OCI-LY1 (cell line): ENCODE results near the gene NLRP3.

ENCODE experiments used
- H2AFZ ChIP-seq: fragments of 200-600 bp; sonication (generic), shearing (Covaris generic); 2 replicates; pipeline ENCODE4 v1.6.0; 2014; ENCODE audit warnings: antibody characterized with exemption, mild to moderate bottlenecking, low read length
- H3F3A ChIP-seq: fragments of 200-600 bp; sonication (generic), shearing (Covaris generic); 2 replicates; pipeline ENCODE4 v1.6.0; 2014; ENCODE audit warnings: mild to moderate bottlenecking, antibody characterized with exemption, low read length, moderate library complexity; ENCODE audit not compliant: insufficient read depth
- H3K27ac ChIP-seq: fragments of 200-600 bp; sonication (generic); 2 replicates; pipeline ENCODE4 v1.5.1; 2014; ENCODE audit warnings: low read length, mixed run types, mild to moderate bottlenecking, low read depth; ENCODE audit not compliant: poor library complexity, severe bottlenecking
- H3K27me3 ChIP-seq: fragments of 200-600 bp; sonication (generic); 2 replicates; pipeline ENCODE4 v1.6.0; 2014; ENCODE audit warnings: antibody characterized with exemption, mild to moderate bottlenecking, low read length, moderate library complexity; ENCODE audit not compliant: insufficient read depth
- H3K36me3 ChIP-seq: fragments of 200-600 bp; sonication (generic); 2 replicates; pipeline ENCODE4 v1.6.1; 2014; ENCODE audit warnings: mild to moderate bottlenecking, antibody characterized with exemption, low read length, moderate library complexity, mixed read lengths; ENCODE audit not compliant: insufficient read depth
- H3K4me1 ChIP-seq: fragments of 200-600 bp; sonication (generic); 2 replicates; pipeline ENCODE4 v1.5.1; 2014; ENCODE audit warnings: mild to moderate bottlenecking, low read length, moderate library complexity; ENCODE audit not compliant: insufficient read depth, severe bottlenecking
- H3K4me2 ChIP-seq: fragments of 200-600 bp; sonication (generic), shearing (Covaris generic); 2 replicates; pipeline ENCODE4 v1.6.1; 2014; ENCODE audit warnings: low read length
- H3K4me3 ChIP-seq: fragments of 200-600 bp; sonication (generic); 2 replicates; pipeline ENCODE4 v1.5.1; 2014; ENCODE audit warnings: low read length, low read depth, mild to moderate bottlenecking, mixed read lengths; ENCODE audit not compliant: poor library complexity, severe bottlenecking
- H3K79me2 ChIP-seq: fragments of 200-600 bp; shearing (Covaris generic); 2 replicates; pipeline ENCODE4 v1.6.1; 2016; ENCODE audit warnings: mixed run types, low read length, mixed read lengths; ENCODE audit not compliant: insufficient read depth
- H3K9ac ChIP-seq: fragments of 200-600 bp; sonication (generic), shearing (Covaris generic); 2 replicates; pipeline ENCODE4 v1.6.1; 2014; ENCODE audit warnings: mild to moderate bottlenecking, low read length, mixed read lengths
- H3K9me2 ChIP-seq: fragments of 200-600 bp; sonication (generic), shearing (Covaris generic); 2 replicates; pipeline ENCODE4 v1.6.1; 2014; ENCODE audit warnings: low read depth, mild to moderate bottlenecking, low read length, mixed read lengths
- H3K9me3 ChIP-seq: fragments of 200-600 bp; shearing (Covaris generic); 2 replicates; pipeline ENCODE4 v1.6.1; 2014; ENCODE audit warnings: low read length, mixed read lengths
- H4K20me1 ChIP-seq: fragments of 200-600 bp; sonication (generic), shearing (Covaris generic); 2 replicates; pipeline ENCODE4 v1.6.0; 2016; ENCODE audit warnings: mild to moderate bottlenecking, low read length; ENCODE audit not compliant: insufficient read depth
- EZH2 ChIP-seq: fragments of 200-600 bp; sonication (generic), shearing (Covaris generic); IDR thresholded peaks from 2 replicates; pipeline ENCODE4 v1.8.0; 2017; ENCODE audit warnings: borderline replicate concordance, mixed run types, mild to moderate bottlenecking, antibody characterized with exemption, low read length, moderate library complexity, mixed read lengths
- TF ChIP-seq, protein P1 (sequence below): fragments of 200-600 bp; sonication (generic), shearing (Covaris generic); IDR thresholded peaks from 2 replicates; pipeline ENCODE4 v1.5.1; 2017; ENCODE audit warnings: mild to moderate bottlenecking, antibody characterized with exemption, low read length, moderate library complexity, mixed read lengths

The NLRP3 gene

DNA sequence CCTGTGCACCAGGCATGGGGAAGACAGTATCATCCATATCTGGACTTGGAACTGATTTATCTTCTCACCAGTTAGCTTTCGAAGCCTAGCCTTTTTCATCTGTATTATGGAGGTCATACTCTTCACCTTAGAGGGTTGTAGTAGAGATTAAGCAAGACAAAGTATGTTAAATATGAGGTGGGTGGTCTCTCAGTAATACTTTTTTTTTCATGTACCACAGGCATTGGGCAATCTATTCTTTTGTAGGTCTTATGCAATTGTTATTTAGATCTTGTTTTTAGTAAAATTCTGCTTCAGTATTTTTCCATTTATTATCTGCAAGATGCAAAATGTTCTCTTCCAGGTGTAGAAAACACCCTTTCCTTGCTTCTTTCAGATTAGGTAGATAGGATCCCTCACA lies 77.1 kb downstream of the NLRP3 start:
- Histone ChIP-seq H3K79me2 (no peaks in the 10 kb centered on the region), H3K9me2 (no peaks in the 10 kb centered on the region)

DNA sequence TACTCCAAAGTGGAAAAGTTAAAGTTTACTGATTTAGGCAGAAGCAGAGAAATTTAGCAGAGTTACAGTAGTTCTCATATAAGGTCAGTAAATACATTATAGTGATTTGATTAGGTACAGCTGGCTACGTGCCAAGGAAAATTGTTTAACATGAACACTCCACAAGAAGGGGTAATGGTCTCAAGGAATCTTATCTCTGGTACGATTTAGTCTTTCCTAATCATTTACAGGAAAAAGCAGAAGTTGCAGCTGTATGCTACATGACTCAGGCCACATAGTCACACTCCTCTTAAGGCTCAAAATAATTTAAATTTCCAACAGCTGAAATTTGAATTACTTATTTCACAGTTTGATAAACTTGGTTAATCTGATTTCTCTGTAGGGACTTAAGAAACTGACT lies 78.8 kb downstream of the NLRP3 start:
- H3K9me3 ChIP-seq: no peaks in the 10 kb centered on the region
- TF ChIP-seq, protein P1, sequence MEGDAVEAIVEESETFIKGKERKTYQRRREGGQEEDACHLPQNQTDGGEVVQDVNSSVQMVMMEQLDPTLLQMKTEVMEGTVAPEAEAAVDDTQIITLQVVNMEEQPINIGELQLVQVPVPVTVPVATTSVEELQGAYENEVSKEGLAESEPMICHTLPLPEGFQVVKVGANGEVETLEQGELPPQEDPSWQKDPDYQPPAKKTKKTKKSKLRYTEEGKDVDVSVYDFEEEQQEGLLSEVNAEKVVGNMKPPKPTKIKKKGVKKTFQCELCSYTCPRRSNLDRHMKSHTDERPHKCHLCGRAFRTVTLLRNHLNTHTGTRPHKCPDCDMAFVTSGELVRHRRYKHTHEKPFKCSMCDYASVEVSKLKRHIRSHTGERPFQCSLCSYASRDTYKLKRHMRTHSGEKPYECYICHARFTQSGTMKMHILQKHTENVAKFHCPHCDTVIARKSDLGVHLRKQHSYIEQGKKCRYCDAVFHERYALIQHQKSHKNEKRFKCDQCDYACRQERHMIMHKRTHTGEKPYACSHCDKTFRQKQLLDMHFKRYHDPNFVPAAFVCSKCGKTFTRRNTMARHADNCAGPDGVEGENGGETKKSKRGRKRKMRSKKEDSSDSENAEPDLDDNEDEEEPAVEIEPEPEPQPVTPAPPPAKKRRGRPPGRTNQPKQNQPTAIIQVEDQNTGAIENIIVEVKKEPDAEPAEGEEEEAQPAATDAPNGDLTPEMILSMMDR: no peak
- no peak for TF ChIP-seq EZH2
- H3K27ac ChIP-seq: no peak overlapping the region
- H3K9me2 ChIP-seq: no peaks in the 10 kb centered on the region
- H3K79me2 ChIP-seq: no peaks in the 10 kb centered on the region
- no peak overlapping the region for H2AFZ ChIP-seq
- H3K9ac ChIP-seq: no peak overlapping the region
- no peaks in the 10 kb centered on the region for H3K27me3 ChIP-seq
- H3F3A ChIP-seq: no peaks in the 10 kb centered on the region
- H3K4me1 ChIP-seq: no peaks in the 10 kb centered on the region
- H3K4me3 ChIP-seq: no peak overlapping the region
- H4K20me1 ChIP-seq: no peaks in the 10 kb centered on the region
- no peak overlapping the region for H3K4me2 ChIP-seq
- H3K36me3 ChIP-seq: no peaks in the 10 kb centered on the region

More for the DNA sequence above, 77.1 kb downstream of the NLRP3 start:
- Histone ChIP-seq H3K27ac (no peak overlapping the region), H3K36me3 (no peaks in the 10 kb centered on the region), H3K4me3 (no peak overlapping the region), H3K27me3 (no peaks in the 10 kb centered on the region), H2AFZ (no peak overlapping the region), H3K9me3 (no peaks in the 10 kb centered on the region), H3K4me2 (no peak overlapping the region), H3K9ac (no peak overlapping the region), H3F3A (no peaks in the 10 kb centered on the region), H4K20me1 (no peaks in the 10 kb centered on the region), H3K4me1 (no peaks in the 10 kb centered on the region)
- TF ChIP-seq, protein P1: no peak
- no peak for TF ChIP-seq EZH2

DNA sequence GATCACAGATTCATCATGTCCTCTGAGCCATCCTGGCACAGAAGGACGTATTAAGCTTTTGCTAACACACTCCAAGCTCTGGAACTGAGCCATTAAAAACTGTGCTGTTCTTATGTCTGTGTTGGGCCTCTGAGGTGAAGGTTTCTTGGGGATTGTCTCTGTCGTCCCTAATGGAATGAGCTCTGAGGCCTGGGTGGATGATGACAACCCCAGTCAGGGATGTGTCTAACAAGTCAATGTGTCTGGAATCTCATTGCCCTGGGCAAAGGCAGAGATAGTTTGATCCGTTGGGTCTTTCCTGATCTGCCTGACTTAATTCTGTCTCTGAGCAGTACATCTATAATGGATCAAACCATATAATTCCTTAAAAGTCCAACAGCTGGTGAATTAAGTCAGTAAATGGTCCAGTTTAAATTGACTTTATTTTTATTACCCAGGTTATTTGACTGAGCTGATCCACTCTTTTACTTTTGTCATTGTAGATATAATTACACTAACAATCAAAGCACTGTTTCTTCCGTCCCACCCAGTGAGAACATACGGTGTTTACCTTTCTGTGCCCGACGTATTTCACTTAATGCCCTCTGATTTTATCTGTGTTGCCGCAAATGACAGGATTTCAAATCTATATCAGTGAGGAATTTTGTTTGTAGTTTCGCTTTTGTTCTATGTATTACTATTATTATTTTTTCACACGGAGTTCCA lies 80.8 kb downstream of the NLRP3 start:
- TF ChIP-seq EZH2: no peak
- TF ChIP-seq, protein P1: no peak
- Histone ChIP-seq H3K9ac (no peak overlapping the region), H3K27me3 (no peaks in the 10 kb centered on the region), H3K9me2 (no peaks in the 10 kb centered on the region), H3K9me3 (no peaks in the 10 kb centered on the region), H3K27ac (no peak overlapping the region), H3K4me3 (no peak overlapping the region), H3K79me2 (no peaks in the 10 kb centered on the region), H3K4me1 (no peaks in the 10 kb centered on the region), H2AFZ (no peak overlapping the region), H3K4me2 (no peak overlapping the region), H3K36me3 (no peaks in the 10 kb centered on the region), H3F3A (no peaks in the 10 kb centered on the region), H4K20me1 (no peaks in the 10 kb centered on the region)
